Stimulated activated CD8-positive, alpha-beta memory T cell treated with anti-CD3 and anti-CD28 coated beads, Interleukin-15, amount 100 ng/mL, for 1 hour (primary cell): ENCODE measurements around the gene DVL1.
"Not testable (repeated sequence)": the region's sequence is repeated elsewhere in the genome, so short reads cannot be mapped to it uniquely, and the experiment has no call there.

Experiments used
- DNase-seq: peaks from one replicate; pipeline ENCODE4 v3.0.0-alpha.2; 2020; ENCODE audit warnings: low read depth

Gene DVL1

DNA sequence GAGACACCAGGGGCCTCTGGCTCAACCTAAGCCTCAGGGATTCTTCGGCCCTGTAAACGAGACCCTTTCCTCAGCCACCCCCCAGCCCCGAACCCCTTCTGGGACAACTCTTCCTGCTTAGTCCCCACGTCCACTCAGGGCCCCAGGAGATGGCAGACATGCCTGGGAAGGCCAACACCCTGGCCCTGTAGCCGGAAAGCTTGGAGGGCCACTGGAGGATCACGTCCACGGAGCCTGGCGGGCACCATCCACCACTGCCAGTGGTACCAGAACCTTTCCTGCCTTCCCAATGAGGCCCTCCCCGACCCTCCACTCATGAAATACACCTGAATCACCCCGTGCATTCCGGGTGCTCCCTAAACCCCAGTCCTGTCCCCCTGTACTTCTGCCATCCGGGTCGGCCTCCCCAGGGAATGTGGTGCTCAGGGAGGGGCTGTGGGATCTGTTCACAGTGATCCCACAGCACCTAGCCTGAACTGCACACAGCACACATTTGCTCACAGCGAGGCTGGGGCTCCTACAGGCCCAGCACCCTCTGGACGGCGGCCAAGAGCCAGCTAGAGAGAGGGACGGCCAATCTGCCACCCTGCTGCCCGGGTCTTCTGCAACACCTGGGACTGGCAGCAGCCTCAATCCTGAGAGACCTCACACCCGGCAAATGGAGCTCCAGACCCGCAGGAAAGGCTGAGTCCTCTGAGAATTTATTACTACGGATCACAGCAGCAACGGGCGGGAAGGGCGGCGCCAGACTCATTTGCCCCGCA is 24.0 kb upstream of the DVL1 start:
- no peak for DNase-seq

DNA sequence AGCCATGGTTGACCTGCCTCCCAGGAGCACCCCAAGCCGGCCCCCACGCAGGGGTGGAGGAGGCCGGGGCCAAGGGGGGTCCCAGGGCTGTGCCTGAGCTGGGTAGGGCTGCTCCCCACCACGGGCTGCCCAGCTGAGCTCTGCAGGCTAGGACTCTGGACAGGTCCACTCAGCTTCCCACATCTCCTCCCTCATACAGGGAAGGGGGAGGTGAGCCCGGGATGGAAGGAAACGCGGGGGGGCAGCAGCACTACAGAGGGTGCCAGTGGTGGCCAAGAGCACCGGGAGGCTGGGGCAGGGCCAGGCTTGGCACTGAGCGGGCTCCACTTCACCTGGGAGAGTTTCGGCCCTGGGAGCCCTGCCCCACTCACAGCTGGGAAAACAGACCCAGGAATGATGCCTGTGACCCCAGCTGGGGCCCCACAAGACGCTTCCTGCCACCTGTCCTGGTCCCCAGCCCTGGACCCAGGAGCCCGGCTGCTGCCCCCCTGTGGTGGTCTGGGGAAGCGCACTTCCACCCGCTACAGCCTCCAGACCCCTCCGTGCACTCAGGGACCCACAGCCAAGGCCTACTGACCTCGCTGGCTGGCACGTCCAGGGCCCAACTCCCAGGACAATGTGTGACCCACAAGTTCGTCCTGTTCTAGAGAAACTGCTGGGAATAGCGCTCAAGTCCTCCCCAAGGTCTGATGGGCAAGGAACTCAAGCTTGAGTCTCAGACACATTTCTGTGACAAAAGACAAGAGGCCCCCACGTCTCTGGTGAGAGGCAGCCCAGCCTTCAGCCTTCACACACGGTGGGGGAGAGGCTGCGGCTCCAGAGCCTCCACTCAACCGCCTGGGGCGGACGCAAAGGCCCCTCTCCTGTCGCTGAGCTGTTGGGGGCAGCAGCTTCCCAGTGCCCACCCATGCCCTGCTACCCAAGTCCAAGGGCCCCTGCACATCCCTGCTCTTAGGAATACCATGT is 22.8 kb upstream of the DVL1 start:
- peak; percentile 67 for DNase-seq

DNA sequence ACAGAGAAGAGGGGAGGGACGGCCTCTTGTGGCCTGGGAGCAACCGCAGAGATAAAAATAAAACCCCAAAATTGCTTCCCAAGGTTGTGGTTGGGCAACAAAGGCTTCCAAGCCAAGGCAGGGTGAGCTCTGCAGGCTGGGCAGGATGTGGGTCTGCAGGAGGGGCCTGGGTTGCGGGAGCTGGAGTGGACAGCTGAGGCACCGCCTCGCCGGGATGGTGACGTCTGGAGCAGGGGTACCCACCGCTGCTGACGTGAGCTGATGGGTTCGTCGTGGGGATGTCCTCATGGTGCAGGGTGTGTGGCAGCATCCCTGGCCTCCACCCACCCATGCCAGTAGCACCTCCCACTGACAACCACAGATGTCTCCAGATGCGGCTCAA is 22.1 kb upstream of the DVL1 start:
- DNase-seq: no peak

DNA sequence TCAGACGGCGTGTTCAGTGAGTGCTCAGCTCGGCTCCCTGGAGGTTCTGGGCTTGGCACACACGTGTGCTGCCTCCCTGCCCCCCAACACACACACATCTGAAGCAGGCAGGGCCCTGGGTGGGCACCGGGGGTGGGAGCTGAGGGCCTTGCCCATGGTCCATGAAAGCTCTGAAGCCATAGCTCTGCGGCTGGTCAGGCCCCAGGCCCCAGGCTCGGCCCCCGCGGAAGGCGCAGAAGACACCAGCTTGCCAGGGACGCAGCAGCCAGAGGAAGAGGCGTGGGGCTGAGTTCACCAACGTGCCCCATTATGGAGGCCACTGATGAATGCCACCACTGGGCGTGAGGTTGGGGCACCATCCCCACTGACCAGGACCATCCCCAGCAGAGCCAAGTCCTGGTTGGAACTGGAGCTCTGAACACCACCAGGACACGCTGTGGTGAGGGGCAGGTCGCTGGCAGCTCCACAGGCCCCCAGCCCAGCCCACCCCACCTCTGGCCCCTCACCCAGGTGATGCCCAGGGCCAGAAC is 21.6 kb upstream of the DVL1 start:
- DNase-seq: no peak

DNA sequence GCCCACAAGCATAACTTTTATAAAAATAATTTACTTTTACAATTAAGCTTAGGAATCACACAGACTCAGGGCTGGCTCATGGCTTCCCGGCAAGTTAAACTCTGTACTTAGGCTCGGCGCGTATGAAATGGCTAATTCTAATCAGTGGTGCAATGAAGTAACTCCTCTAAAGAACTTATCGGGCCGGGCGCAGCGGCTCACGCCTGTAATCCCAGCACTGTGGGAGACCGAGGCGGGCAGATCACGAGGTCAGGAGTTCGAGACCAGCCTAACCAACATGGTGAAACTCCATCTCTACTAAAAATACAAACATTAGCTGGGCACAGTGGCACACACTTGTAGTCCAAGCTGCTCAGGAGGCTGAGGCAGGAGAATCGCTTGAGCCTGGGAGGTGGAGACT is 20.9 kb upstream of the DVL1 start:
- not testable (repeated sequence) for DNase-seq

DNA sequence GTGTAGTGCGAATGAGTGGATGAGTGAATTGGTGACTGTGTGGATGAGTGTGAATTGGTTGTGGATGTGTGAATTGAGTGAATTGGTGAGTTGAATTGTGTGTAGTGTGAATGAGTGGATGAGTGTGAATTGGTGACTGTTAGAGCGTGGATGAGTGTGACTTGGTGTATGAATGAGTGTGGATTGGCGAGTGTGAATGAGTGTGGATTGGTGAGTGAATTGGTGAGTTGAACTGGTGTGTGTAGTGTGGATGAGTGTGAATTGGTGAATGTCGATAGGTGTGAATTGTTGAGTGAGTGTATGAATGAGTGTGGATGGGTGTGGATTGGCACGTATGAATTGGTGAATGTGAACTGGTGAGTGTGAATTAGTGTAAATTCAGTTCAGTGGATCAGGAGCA is 18.1 kb upstream of the DVL1 start:
- no peak for DNase-seq

DNA sequence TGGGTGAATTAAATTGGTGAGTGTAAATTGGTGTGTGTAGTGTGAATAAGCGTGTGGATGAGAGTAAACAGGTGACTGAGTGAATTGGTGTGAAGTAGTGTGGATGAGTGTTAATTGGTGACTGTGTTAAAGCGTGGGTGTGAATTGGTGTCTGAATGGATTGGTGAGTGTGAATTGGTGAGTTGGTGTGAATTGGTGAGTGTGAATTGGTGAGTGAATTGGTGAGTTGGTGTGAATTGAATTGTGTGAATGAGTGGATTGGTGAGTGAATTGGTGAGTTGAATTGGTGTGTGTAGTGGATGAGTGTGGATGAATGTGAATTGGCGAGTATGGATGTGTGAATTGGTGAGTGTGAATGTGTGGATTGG is 17.5 kb upstream of the DVL1 start:
- no peak for DNase-seq

DNA sequence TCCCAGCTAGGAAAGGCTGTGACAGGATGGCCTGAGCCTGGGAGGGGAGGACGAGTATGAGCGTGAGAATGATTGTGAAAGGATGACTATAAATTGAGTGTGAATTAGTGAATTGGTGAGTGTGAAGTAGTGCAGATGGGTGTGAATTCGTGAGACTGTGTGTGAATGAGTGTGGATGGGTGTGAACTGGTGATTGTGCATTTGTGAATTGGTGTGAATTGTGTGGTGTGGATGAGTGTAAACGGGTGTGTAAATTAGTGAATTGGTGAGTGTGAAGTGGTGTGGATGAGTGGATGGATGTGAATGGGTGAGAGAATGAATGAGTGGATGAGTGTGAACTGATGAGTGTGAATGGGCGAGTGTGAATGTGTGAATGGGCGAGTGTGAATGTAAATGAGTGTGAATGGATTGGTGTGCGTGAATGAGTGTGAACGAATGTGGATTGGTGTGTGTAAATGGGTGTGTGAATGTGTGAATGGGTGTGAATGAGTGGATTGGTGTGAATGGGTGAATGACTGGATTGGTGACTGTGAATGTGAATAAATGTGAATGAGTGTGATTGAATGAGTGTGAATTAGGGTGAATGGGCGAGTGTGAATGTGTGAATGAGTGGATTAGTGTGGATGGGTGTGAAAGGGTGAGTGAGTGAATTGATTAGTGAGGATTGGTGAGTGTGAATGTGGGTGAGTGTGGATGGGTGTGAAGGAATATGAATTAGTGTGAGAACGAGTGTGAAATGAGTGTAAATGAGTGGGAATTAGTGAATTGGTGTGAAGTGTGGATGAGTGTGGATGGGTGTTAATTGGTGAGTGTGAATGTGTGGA is 16.9 kb upstream of the DVL1 start:
- no peak for DNase-seq

DNA sequence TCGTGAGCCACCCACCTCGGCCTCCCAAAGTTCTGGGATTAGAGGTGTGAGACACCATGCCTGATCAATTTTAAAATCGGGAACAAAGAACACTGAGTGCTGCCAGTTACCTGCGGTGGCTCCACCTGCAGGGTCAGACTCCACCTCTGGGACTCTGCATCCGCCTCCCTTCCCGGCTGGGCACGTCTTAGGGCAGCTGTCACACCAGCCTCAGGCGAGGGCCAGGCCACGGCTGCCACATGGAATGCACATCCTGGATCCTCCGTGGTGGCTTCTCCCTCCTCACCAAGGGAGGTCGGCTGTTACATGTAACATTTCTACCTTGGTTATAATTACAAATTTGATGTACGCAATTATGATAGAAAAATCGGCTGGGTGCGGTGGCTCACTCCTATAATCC is 15.0 kb upstream of the DVL1 start:
- DNase-seq: no peak

DNA sequence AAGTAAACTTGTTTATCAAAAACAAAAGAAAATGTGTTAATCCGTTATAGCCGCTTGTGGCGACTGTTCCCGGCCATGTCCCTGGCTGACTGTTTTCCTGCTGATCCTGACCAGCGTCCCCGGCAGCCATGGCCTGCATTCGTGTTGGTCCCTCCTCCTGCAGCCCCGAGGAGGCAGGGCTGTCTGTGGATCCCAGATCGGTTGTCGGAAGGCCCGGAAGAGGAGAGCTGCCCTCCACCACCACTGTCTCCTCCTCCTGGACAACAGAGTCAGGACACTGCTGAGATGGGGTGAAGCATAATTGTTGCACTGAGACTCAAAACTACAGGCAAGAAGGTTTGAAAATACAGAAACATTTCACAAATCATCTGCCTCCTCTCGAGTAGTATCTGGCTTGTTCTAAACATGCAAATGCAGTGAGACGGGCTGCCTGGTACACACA is 12.8 kb upstream of the DVL1 start:
- no peak for DNase-seq

DNA sequence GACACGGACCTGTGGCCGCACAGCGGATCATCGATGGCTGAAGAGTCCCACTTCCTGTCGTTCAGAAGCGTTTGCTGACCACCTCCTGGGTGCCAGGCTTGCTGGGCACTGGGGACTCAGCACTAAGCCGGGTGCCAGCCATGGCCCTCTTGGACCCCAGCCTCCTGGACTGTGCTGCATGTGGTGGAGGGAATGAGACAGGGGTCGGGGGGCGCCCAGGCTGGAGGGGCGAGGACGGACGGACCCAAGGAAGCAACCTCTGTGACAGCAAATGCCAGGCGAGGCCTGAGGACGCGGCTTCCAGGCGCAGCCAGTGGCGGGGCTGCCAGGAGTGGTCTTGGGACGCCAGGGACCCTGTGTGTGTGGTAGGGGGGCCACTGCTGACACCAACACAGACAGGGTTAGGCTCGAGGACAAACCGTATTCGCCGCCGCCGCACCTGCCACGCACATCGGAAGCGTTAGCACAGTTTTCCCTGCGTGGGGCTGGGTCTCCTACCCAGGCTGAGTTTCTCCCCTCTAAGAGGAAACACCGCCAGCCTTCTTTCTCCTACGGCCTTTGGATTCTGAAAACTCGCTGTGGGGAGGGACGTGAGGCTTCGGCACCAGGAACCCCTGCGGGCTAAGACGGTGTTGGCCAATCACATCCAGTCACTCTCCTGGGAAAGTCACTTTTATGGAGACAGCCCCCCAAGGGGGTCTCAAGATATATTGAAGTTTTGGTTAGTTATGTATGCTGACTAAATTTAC is 12.2 kb upstream of the DVL1 start:
- no peak for DNase-seq

DNA sequence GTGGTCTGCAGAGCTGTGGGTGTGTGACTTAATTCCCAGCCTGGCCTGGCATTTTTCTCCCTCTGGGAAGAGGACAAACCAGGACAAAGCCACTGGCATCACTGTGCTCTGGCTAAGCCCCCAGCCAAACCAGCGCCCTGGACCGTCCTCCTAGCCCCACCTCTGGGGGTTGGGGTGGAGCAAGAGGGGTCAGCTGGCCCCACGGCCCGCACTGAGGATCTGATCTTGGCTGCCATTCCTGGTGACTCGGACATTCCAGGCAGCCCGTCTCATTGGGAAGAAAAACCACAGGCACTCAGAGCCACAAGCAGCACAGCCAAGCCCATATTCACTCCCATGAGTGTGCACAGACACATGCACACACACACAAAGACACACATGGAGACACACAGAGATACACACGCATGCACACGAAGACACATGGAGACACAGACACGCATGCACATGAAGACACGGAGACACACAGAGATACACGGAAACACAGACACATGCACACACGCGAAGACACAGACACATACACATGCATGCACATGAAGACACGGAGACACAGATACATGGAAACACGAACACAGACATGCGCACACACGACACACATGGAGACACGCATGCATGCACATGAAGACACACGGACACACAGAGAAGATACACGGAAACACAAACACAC is 11.4 kb upstream of the DVL1 start:
- no peak for DNase-seq

DNA sequence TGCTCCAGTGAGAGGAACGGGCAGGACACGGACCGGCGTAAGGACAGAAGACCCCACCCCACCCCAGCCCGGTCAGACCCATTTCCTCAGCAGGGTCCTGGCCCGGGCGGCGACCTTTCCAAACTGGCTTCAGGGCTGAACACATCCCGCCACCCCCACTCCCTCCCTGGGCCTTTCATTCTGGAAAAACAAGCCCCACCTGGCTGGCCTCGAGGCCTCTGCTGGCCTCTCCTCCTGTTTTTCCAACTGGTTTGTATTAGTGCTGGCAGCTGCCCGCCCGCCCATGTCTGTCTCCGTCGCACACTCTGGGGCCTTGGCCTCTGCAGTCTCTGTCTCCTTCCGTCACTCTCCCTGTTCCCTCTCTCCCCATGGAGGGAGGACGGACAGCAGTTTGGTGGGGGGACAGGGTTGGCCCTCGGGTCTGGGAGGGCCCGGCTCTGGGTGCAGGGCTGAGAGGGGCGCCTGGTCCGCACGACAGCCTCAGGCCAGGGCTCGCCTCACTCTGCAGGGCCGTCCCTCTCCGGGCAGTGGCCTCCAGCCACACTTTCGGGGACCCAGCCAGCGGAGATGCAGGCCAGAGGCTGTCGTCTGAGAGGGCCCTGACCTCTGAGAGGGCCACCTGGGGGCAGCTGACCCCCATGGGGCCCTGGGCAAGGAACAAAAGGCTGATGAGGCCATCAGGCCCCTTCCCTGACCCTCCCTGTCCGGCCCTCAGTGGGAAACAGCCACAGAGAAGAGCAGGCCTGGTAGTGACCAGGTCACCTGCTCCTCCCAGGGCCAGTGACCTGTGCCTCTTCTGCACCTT is 10.6 kb upstream of the DVL1 start:
- DNase-seq: no peak

DNA sequence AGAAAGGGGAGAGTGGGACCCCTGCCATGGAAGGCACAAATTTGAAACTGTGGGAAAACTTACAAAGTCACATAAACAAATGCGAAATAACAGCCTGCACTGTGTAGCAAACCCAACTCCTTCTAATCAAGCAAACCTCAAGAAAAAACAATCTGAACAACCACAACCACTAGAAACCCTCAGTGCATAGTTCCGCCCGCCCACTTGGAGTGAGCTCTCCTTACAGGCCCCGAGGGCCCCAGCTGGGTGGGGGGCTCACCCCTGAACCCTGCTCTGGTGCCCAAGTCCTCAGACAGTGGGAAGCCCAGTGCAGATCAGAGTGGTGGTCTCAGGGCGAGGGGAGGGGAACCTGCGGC is 10.1 kb upstream of the DVL1 start:
- no peak for DNase-seq

DNA sequence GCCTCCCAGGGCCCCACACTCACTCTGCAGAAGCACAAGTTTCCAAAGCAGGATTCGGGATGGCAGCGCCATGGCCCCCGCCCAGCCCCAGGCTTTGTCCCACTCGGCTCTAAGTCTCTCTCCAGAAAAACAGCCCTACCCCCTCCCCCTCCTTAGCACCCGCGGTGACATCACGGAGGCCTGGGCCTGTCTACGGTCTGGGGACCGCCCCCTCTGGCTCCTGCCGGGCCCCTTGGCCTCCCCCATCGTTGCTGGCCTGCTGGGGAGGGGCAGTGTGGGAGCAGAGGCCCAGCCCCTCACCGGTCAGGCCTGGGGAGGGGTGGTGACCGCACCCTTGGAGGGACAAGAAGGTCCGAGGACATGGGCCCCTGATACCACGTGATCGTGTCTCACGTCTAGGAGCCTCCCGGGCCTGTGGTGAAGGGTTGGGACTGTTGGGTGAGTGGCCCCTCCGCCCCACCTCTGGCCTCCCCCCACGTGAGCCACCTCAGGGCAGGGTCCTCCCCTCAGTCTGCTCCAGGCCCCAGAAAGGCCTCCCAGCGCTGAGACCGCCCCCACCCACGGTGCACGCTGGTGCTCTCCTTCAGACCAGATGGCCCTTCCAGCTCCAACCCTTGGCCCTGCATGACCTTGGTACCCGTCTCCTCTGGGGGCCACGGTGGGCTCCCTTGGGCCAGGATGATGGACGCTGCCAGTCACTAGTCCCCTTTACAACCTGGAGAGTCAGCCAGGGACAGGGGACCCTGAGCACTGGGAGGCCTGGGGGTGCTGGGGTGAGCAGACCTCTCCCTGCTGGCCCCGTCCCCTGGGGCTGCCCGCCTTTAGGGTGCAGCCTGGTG is 9.4 kb upstream of the DVL1 start, which contains the start of gene MXRA8:
Gene MXRA8 (minus strand): TSS at position 123 of the 839 bp plus-strand sequence. CDS start 51 bp downstream, at position 72.
- no peak for DNase-seq

DNA sequence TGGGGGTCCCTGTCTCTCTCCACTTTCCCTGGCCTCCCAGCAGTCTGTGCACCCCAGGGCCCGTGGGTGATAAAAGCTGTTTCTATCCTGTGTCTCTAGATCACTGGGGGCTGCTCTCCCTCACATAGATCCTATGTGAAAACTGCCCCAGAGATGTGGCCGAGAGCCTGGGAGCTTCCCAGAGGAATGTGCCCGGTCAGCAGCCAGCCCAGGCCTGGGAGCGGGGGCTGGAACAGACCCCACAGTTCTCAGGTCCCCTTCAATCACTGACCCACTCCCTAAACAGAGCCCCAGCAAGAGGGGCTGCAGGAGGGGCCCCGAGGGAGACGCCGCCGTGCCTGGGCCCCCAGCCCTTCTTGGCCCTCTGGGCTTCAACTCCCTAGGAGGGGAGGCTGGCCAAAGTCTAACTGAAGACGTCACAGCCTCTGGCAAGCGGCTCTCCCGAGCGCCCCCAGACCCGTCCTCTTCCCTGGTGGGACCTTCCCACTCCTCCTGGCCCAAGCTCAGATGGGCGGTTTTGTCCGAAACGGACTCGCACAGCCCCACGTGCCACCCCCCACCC is 8.7 kb upstream of the DVL1 start:
- DNase-seq: no peak

DNA sequence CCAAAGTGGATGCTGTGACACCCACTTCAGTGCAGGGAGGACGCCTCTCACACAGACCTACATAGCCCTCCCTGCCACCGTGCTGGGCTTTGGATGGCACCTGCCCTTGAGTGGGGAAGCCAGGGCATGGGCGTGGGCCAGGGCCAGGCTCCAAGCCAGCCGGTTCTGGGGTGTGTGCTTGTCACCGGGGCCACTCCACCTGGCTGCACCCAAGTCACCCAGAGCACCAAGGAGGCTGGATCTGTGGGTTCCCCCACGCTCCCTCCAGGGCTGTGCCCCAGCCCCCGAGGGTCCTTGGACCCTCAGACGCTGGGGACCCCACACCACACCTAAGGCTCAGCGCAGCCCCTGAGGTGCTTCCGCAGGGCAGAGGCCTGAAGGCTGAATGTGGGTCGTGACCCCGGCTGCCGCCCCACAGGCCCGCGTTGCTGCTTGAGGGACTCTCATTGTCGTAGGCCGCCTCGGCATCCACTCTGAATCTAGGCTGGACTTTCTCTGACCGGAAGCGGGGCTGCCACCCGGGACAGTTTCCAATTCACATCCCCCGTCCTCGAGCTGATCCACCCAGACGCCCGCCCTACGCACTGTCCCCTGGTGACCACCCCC is 7.7 kb upstream of the DVL1 start:
- no peak for DNase-seq

DNA sequence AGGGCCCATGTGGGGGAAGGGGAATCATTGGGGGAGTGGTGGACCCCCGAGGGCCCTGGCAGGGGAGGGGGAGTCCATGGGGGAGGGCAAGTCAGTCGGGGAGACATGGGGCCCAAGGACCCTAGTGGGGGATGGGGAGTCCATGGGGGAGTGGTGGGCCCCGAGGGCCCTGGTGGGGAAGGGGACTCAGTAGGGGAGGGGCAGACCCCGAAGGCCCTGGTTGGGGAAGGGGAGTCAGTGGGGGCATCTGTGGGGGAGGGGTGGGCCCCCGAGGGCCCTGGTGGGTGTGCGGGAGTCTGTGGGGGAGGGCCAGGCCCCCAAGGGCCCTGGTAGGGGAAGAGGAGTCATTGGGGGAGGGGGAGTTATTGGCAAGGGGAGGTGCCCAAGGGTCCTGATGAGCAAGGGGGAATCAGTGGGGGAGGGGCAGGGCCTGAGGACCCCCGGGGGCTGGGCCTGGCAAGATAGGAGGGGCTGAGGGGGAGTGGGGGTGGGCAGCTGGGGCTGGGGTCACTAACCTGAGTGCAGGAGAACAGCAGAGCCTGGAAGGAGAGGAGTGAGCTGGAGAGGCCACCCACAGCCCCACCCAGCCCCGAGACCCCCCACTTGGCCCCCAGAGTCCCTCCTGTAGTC is 7.1 kb upstream of the DVL1 start:
- no peak for DNase-seq
